Mesothelial cell of epicardium (in vitro differentiated cells): ENCODE results near the gene LRIT1. TPM values are rescaled to one million over a fixed set of nuclear protein-coding genes. Genes with fewer than 3 reads are reported as not detected.

Experiments
- DNase-seq, 2 experiments: peaks; one replicate each; pipeline ENCODE4 v3.0.0; 2021; ENCODE audit warnings: low spot score in 2 of 2; ENCODE audit not compliant: unreplicated experiment in 2 of 2
- H3K27ac Mint-ChIP-seq: 2 replicates; pipeline ENCODE4 v1.8.0; 2021; ENCODE audit warnings: mixed read lengths
- H3K27me3 Mint-ChIP-seq: 2 replicates; pipeline ENCODE4 v1.8.0; 2021; ENCODE audit warnings: low read depth, mixed read lengths
- H3K36me3 Mint-ChIP-seq: 2 replicates; pipeline ENCODE4 v1.8.0; 2021; ENCODE audit warnings: mixed read lengths
- H3K4me1 Mint-ChIP-seq: 2 replicates; pipeline ENCODE4 v1.8.0; 2021; ENCODE audit warnings: mixed read lengths
- H3K4me3 Mint-ChIP-seq: 2 replicates; pipeline ENCODE4 v1.8.0; 2021; ENCODE audit warnings: mild to moderate bottlenecking, moderate library complexity, mixed read lengths
- H3K9me3 Mint-ChIP-seq: 2 replicates; pipeline ENCODE4 v1.8.0; 2021; ENCODE audit warnings: mixed read lengths
- CTCF ChIP-seq: fragments of 200-600 bp; sonication (generic); IDR thresholded peaks from one replicate; pipeline ENCODE4 v1.5.0; 2021; ENCODE audit warnings: antibody characterized with exemption; ENCODE audit not compliant: unreplicated experiment
- total RNA-seq: library from RNA; stranded (reverse); gene quantifications from 3 replicates; pipeline ENCODE4 v1.2.1, GENCODE V29; 2021

The LRIT1 gene
- total RNA-seq, 1 donor from 2014 or later, result not detected

DNA sequence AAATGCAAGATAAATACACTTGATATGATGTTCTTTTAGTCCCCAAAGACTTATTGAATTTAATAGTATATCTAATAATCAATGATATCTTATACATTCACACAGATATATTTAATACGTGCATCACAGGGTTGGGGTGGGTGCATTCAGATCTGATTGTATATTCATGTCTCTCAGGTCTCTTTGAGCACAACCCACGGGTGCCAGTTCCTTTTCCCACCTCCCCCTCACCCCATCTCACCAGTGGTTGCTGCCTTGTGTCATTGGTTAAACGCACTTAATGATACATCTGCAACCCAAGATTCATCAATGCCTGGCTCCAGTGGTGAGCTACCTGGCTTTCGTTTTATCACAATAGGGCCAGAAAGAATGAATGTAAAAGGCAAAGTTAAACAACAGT is 6.2 kb downstream of the LRIT1 start:
- DNase-seq, result no peak
- H3K27me3 Mint-ChIP-seq, result peaks cover 65% of the 10 kb centered on the region
- H3K27ac Mint-ChIP-seq, result no peak overlapping the region
- H3K4me3 Mint-ChIP-seq, result no peak overlapping the region
- H3K9me3 Mint-ChIP-seq, result no peaks in the 10 kb centered on the region
- no peaks in the 10 kb centered on the region for H3K36me3 Mint-ChIP-seq
- no peak for TF ChIP-seq CTCF
- H3K4me1 Mint-ChIP-seq, result no peaks in the 10 kb centered on the region

DNA sequence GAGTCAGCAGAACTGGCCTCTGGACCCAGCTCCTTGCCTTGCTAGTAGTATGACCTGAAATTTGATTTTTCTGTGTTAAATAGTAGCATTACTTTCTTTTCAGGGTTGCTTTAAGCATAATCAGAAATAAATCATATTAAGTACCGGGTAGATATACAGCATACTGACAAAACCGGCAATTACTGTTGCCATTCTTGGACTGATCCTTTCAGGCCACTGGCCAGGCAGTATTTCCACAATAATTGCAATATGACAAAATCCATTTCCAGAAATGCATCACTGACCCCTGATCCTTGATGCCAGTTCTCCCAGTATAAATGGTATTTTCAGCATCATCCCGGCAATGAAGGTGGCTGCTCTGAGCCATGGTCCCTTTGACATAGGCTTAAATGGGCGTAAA is 6.9 kb downstream of the LRIT1 start:
- no peak overlapping the region for H3K4me3 Mint-ChIP-seq
- no peaks in the 10 kb centered on the region for H3K9me3 Mint-ChIP-seq
- peaks cover 66% of the 10 kb centered on the region for H3K27me3 Mint-ChIP-seq
- DNase-seq, result no peak
- H3K36me3 Mint-ChIP-seq, result no peaks in the 10 kb centered on the region
- TF ChIP-seq CTCF, result no peak
- no peak overlapping the region for H3K27ac Mint-ChIP-seq
- no peaks in the 10 kb centered on the region for H3K4me1 Mint-ChIP-seq

GRCh38 chr10:84233940-84234339 is 7.4 kb downstream of the LRIT1 start:
- H3K4me1 Mint-ChIP-seq, result no peaks in the 10 kb centered on the region
- no peak for DNase-seq
- no peak overlapping the region for H3K27ac Mint-ChIP-seq
- no peak overlapping the region for H3K4me3 Mint-ChIP-seq
- no peaks in the 10 kb centered on the region for H3K36me3 Mint-ChIP-seq
- H3K27me3 Mint-ChIP-seq, result peaks cover 66% of the 10 kb centered on the region
- no peak for TF ChIP-seq CTCF
- no peaks in the 10 kb centered on the region for H3K9me3 Mint-ChIP-seq

DNA sequence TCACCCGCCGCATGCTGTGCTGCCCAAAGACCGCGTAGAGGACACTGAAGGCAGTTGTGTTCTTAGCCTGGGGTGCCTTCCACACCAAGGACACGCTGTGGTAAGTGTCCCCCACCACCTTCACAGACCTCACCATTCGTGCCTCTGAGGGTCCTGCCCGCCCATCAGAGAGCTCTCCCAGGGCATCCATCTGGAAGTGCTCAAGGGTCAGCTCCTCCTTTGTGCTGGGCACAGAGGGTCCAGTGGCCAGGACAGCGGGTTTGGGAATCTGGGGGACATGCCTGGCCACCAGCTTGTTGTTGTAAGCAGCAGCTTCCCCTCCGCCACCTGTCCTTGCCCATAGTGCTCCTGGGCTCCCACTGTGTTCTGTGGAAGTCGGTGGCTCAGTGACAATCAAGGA is 9.0 kb downstream of the LRIT1 start:
- Mint-ChIP-seq H3K4me3 (no peak overlapping the region), H3K9me3 (no peaks in the 10 kb centered on the region), H3K36me3 (no peaks in the 10 kb centered on the region), H3K27ac (no peak overlapping the region), H3K4me1 (no peaks in the 10 kb centered on the region), H3K27me3 (peaks cover 61% of the 10 kb centered on the region)
- no peak for TF ChIP-seq CTCF
- no peak for DNase-seq

DNA sequence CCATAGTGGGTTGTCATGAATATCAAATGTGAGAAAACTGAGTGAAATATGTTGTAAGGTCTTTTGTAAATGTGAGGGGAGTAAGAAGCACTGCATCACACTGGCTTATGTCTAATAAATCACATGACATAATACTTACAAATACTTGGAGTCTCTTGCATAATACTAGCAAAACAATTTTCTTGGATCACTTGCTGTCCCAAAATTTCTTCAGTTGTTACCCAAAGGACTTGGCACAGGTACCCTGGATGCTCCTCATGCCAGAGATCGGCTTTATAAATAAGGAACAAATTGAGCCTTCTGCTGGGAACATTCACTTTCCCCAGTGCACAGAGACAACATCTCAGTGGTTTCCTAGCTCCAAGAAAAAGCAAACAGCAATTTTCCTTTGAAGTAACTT is 11.0 kb downstream of the LRIT1 start:
- Mint-ChIP-seq H3K36me3 (no peaks in the 10 kb centered on the region), H3K27me3 (peaks cover 56% of the 10 kb centered on the region), H3K9me3 (no peaks in the 10 kb centered on the region), H3K27ac (no peak overlapping the region), H3K4me3 (no peak overlapping the region), H3K4me1 (no peaks in the 10 kb centered on the region)
- TF ChIP-seq CTCF, result no peak
- DNase-seq, result no peak

DNA sequence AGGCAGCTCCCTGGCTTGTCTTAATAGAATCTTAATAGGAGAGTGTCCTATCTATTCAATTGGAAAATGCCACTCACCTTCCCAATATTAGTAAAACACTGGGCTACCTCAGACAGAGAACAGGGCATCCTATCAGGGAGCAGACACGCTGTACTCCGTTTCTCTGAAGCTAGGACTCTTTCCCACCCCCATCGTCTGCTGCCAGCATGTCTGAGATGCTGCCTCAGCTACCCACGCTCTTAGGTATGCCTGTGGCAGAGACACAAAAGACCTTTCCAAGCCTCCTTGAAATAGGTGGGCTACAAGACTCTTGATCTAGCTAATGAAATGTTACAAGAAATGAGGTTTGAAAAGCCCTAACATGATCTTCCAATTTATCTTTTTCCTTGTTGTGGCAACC is 13.5 kb downstream of the LRIT1 start:
- DNase-seq, result no peak
- Mint-ChIP-seq H3K9me3 (no peaks in the 10 kb centered on the region), H3K4me3 (no peak overlapping the region), H3K36me3 (no peaks in the 10 kb centered on the region), H3K27ac (no peak overlapping the region), H3K27me3 (peaks cover 51% of the 10 kb centered on the region), H3K4me1 (no peaks in the 10 kb centered on the region)
- no peak for TF ChIP-seq CTCF
